SU-DHL-6 (cell line): ENCODE results near the gene THTPA.

Source experiments
- H2AFZ ChIP-seq: fragments of 200-600 bp; sonication (generic); 2 replicates; pipeline ENCODE4 v1.6.1; 2014; ENCODE audit warnings: low read depth, mild to moderate bottlenecking, moderate library complexity, mixed read lengths, antibody characterized with exemption, low read length; ENCODE audit not compliant: severe bottlenecking
- H3F3A ChIP-seq: fragments of 200-600 bp; shearing (Covaris generic); 2 replicates; pipeline ENCODE4 v1.6.0; 2016; ENCODE audit warnings: antibody characterized with exemption, mild to moderate bottlenecking; ENCODE audit not compliant: insufficient read depth
- H3K27ac ChIP-seq: fragments of 200-600 bp; sonication (generic); 2 replicates; pipeline ENCODE4 v1.5.1; 2016; ENCODE audit warnings: low read depth, mild to moderate bottlenecking, low read length, moderate library complexity, mixed read lengths
- H3K27me3 ChIP-seq: fragments of 200-600 bp; sonication (generic), shearing (Covaris generic); 2 replicates; pipeline ENCODE4 v1.6.0; 2014; ENCODE audit warnings: mild to moderate bottlenecking, low read length
- H3K36me3 ChIP-seq: fragments of 200-600 bp; sonication (generic); 2 replicates; pipeline ENCODE4 v1.6.1; 2014; ENCODE audit warnings: mild to moderate bottlenecking, low read length, mixed read lengths
- H3K4me2 ChIP-seq: fragments of 300-600, 200-600 bp; shearing (Covaris generic), sonication (generic); 2 replicates; pipeline ENCODE4 v1.6.0; 2014; ENCODE audit warnings: low read length, low read depth, mild to moderate bottlenecking; ENCODE audit not compliant: poor library complexity, severe bottlenecking
- H3K4me3 ChIP-seq: fragments of 200-600 bp; sonication (generic); 2 replicates; pipeline ENCODE4 v1.5.1; 2014; ENCODE audit warnings: antibody characterized with exemption, low read length, mild to moderate bottlenecking, mixed read lengths; ENCODE audit not compliant: insufficient read depth, poor library complexity, severe bottlenecking
- H3K79me2 ChIP-seq: fragments of 200-600 bp; sonication (generic); 2 replicates; pipeline ENCODE4 v1.6.1; 2014; ENCODE audit warnings: mild to moderate bottlenecking, low read length, moderate library complexity; ENCODE audit not compliant: insufficient read depth
- H3K9ac ChIP-seq: fragments of 200-600 bp; sonication (generic); 2 replicates; pipeline ENCODE4 v1.7.0; 2014; ENCODE audit warnings: mild to moderate bottlenecking, low read length
- H3K9me2 ChIP-seq: fragments of 200-600 bp; sonication (generic); replicated peaks from 2 replicates; pipeline ENCODE4 v1.6.1; 2014; ENCODE audit warnings: low read length; ENCODE audit not compliant: insufficient read depth
- H3K9me3 ChIP-seq: fragments of 200-600 bp; sonication (generic); 2 replicates; pipeline ENCODE4 v1.6.1; 2014; ENCODE audit warnings: low read length, mixed read lengths; ENCODE audit not compliant: insufficient read depth
- H4K20me1 ChIP-seq: fragments of 200-600 bp; sonication (generic); 2 replicates; pipeline ENCODE4 v1.6.1; 2014; ENCODE audit warnings: low read depth, mild to moderate bottlenecking, antibody characterized with exemption, low read length, moderate library complexity, mixed read lengths
- CTCF ChIP-seq: fragments of 200-600 bp; sonication (generic); IDR thresholded peaks from one replicate; pipeline ENCODE4 v1.5.1; 2017; ENCODE audit warnings: antibody characterized with exemption, mild to moderate bottlenecking, low read length, moderate library complexity; ENCODE audit not compliant: insufficient read depth, poor library complexity, severe bottlenecking
- EZH2phosphoT487 ChIP-seq: fragments of 200-600 bp; sonication (generic), shearing (Covaris generic); conservative IDR thresholded peaks from 2 replicates; pipeline ENCODE4 v1.6.1; 2018; ENCODE audit warnings: mild to moderate bottlenecking, antibody characterized with exemption, low read length, moderate library complexity, mixed read lengths

THTPA gene

GRCh38 chr14:23604675-23605170 is 48.7 kb downstream of the THTPA start:
- no peaks in the 10 kb centered on the region for H3K79me2 ChIP-seq
- no peaks in the 10 kb centered on the region for H3K27me3 ChIP-seq
- no peak overlapping the region for H3K9ac ChIP-seq
- H3K27ac ChIP-seq = no peak overlapping the region
- no peaks in the 10 kb centered on the region for H3K9me2 ChIP-seq
- H3K36me3 ChIP-seq = no peaks in the 10 kb centered on the region
- no peaks in the 10 kb centered on the region for H4K20me1 ChIP-seq
- H3F3A ChIP-seq = no peaks in the 10 kb centered on the region
- no peaks in the 10 kb centered on the region for H3K9me3 ChIP-seq
- no peak overlapping the region for H3K4me3 ChIP-seq
- no peak overlapping the region for H2AFZ ChIP-seq
- H3K4me2 ChIP-seq = no peak overlapping the region
- TF ChIP-seq EZH2phosphoT487 (no peak), CTCF (no peak)

GRCh38 chr14:23605931-23606585 is 50.0 kb downstream of the THTPA start:
- H3K4me3 ChIP-seq = no peak overlapping the region
- no peaks in the 10 kb centered on the region for H3K79me2 ChIP-seq
- H3K36me3 ChIP-seq = no peaks in the 10 kb centered on the region
- no peaks in the 10 kb centered on the region for H4K20me1 ChIP-seq
- no peak overlapping the region for H2AFZ ChIP-seq
- TF ChIP-seq CTCF = no peak
- TF ChIP-seq EZH2phosphoT487 = no peak
- H3F3A ChIP-seq = no peaks in the 10 kb centered on the region
- no peak overlapping the region for H3K4me2 ChIP-seq
- no peak overlapping the region for H3K9ac ChIP-seq
- H3K27me3 ChIP-seq = no peaks in the 10 kb centered on the region
- H3K27ac ChIP-seq = no peak overlapping the region
- H3K9me3 ChIP-seq = no peaks in the 10 kb centered on the region
- H3K9me2 ChIP-seq = no peaks in the 10 kb centered on the region

- H3K79me2 ChIP-seq = no peaks in the 10 kb centered on the region
- H2AFZ ChIP-seq = no peak overlapping the region
- H3K36me3 ChIP-seq = no peaks in the 10 kb centered on the region
- H4K20me1 ChIP-seq = no peaks in the 10 kb centered on the region
- H3K4me3 ChIP-seq = no peak overlapping the region
- no peaks in the 10 kb centered on the region for H3K9me3 ChIP-seq
- H3K27me3 ChIP-seq = no peaks in the 10 kb centered on the region
- H3F3A ChIP-seq = no peaks in the 10 kb centered on the region
- TF ChIP-seq EZH2phosphoT487 (no peak), CTCF (no peak)
- no peak overlapping the region for H3K9ac ChIP-seq
- no peak overlapping the region for H3K27ac ChIP-seq
- H3K9me2 ChIP-seq = no peaks in the 10 kb centered on the region
- H3K4me2 ChIP-seq = no peak overlapping the region
Observed at GRCh38 chr14:23608454-23608853, 52.4 kb downstream of the THTPA start.
